PC-9 (cell line): ENCODE results near the gene CKS1B. TPM values are rescaled to one million over a fixed set of nuclear protein-coding genes. Genes with fewer than 3 reads are reported as not detected.

Experiments
- BruUV-seq: library from RNA; stranded (reverse); fragments of 400-500 nt; replicated peaks from 2 replicates; lab custom pipeline; 2021; lab: Mats Ljungman, UMichigan
- CTCF ChIA-PET: fragments of 300-600 bp; sonication (Branson Sonifier 250); formaldehyde crosslinking; loops from one replicate; lab custom pipeline; 2022; ENCODE audit warnings: antibody characterized with exemption; lab: Charles Lee
- POLR2A ChIA-PET: fragments of 300-600 bp; sonication (Branson Sonifier 250); formaldehyde crosslinking; loops from one replicate; lab custom pipeline; 2022; ENCODE audit warnings: antibody characterized with exemption; ENCODE audit not compliant: unreplicated experiment; lab: Charles Lee
- DNase-seq, 2 experiments: peaks; one replicate each; pipeline versions ENCODE4 v3.0.0 to v3.0.0-alpha.2; 2015 to 2022; ENCODE audit warnings: mixed read lengths in 1 of 2
- H2AFZ ChIP-seq: fragments of 200-600 bp; sonication (generic); 2 replicates; pipeline ENCODE4 v1.8.1; 2017; ENCODE audit warnings: antibody characterized with exemption
- H3F3A ChIP-seq: fragments of 200-600 bp; sonication (generic); 2 replicates; pipeline ENCODE4 v1.8.1; 2017; ENCODE audit warnings: antibody characterized with exemption, mild to moderate bottlenecking, low read depth; ENCODE audit not compliant: insufficient read depth
- H3K27ac ChIP-seq: fragments of 200-600 bp; sonication (generic); 2 replicates; pipeline ENCODE4 v1.6.1; 2016; ENCODE audit warnings: mixed run types
- H3K27me3 ChIP-seq: fragments of 200-600 bp; sonication (generic); 2 replicates; pipeline ENCODE4 v1.6.1; 2016; ENCODE audit warnings: low read depth, mixed run types; ENCODE audit not compliant: insufficient read depth
- H3K36me3 ChIP-seq: fragments of 200-600 bp; sonication (generic); 2 replicates; pipeline ENCODE4 v1.6.1; 2016; ENCODE audit warnings: low read depth, mixed run types
- H3K4me1 ChIP-seq: fragments of 200-600 bp; sonication (generic); replicated peaks from 2 replicates; pipeline ENCODE4 v1.6.1; 2016; ENCODE audit warnings: mixed run types; ENCODE audit not compliant: insufficient read depth
- H3K4me2 ChIP-seq: fragments of 200-600 bp; sonication (generic); 2 replicates; pipeline ENCODE4 v1.6.1; 2017; ENCODE audit warnings: mixed run types
- H3K4me3 ChIP-seq: fragments of 200-600 bp; sonication (generic); 2 replicates; pipeline ENCODE4 v1.6.1; 2016; ENCODE audit warnings: mixed run types
- H3K79me2 ChIP-seq: fragments of 200-600 bp; sonication (generic); 2 replicates; pipeline ENCODE4 v1.6.1; 2017; ENCODE audit warnings: low read depth, mixed run types
- H3K9me2 ChIP-seq: fragments of 200-600 bp; sonication (generic); 2 replicates; pipeline ENCODE4 v1.8.1; 2017; ENCODE audit warnings: mild to moderate bottlenecking; ENCODE audit not compliant: insufficient read depth
- H3K9me3 ChIP-seq: fragments of 200-600 bp; sonication (generic); 2 replicates; pipeline ENCODE4 v1.8.1; 2016; ENCODE audit warnings: low read depth; ENCODE audit not compliant: insufficient read depth
- H4K20me1 ChIP-seq: fragments of 200-600 bp; sonication (generic); 2 replicates; pipeline ENCODE4 v1.8.1; 2017; ENCODE audit not compliant: insufficient read depth
- EZH2 ChIP-seq: fragments of 200-600 bp; sonication (generic); IDR thresholded peaks from 2 replicates; pipeline ENCODE4 v1.8.0; 2017; ENCODE audit warnings: antibody characterized with exemption, low read depth
- intact Hi-C: fragments of 100-400 bp; cut with micrococcal nuclease; formaldehyde crosslinking; loops from one replicate; pipeline ENCODE4 v1.10.0; 2022; ENCODE audit not compliant: unreplicated experiment
- total RNA-seq: library from RNA; stranded (reverse); gene quantifications from 2 replicates; pipeline ENCODE4 v1.2.3, GENCODE V29; 2021
- TF ChIP-seq, protein P1 (sequence below): fragments of 200-600 bp; sonication (generic); conservative IDR thresholded peaks from 2 replicates; pipeline ENCODE4 v1.6.1; 2017; ENCODE audit warnings: mixed run types, antibody characterized with exemption, mild to moderate bottlenecking, moderate library complexity

The CKS1B gene
- total RNA-seq, 1 experiment from 2014 or later: 236 TPM

DNA sequence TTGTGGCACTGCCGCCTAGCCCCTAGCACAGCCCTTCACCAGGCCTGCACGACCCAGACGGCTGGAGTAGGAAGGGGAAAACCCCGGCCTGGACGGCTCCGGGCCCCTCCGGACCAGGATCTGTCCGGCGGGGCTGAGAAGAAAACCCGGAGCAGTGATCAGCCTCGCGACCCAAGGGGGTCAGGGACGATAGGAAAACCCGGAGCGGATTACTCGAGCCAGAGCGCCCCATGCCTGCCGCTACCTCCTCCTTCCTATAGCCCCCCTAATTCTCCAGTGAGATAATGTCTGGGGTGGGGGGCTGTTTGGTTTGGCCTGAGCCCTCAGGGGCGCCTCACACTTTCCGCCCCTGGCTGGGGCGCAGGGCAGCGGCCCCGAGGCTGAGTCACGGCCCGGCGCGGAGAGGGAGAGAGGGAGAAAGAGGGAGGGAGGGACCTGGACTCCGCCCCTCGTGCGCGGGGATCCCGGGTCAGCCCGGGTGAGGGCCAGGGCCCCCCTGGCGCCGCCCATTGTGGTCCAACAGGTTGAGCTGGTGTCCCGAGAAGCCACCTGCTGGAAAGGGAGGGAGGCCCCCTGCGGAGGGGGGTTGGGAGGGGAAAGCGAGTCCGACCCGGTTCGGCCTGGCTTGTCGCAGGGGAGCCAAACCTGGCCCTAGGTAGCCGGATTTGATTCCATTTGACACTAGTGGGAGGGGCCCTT, 26.4 kb downstream of the CKS1B start:
- CTCF ChIA-PET: no interaction called here

DNA sequence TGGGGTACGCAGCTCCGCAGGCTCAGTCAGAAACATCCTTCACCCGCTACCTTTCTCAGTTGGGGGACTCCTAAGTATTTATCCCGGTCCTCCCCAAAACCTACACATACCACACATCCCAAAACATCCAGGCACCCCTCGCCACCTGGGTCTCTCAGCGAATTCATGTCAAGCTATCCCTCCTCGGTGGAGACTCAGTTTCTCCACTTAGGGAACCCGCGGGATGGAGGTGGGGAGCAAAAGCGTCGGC, 26.9 kb downstream of the CKS1B start:
- ChIA-PET CTCF (no interaction called here), POLR2A (interaction anchor here (0.5 to 0.7 kb wide), 3 partner anchors 8 to 1450 kb away, joined by 3 to 5 read pairs (median 4); partner anchors contain the start of gene LENEP)
- Histone ChIP-seq H3K27me3 (no peaks in the 10 kb centered on the region), H2AFZ (peak overlapping the region; percentile 71; the same call in 1 of the 2 replicates), H4K20me1 (no peaks in the 10 kb centered on the region), H3K9me3 (no peaks in the 10 kb centered on the region), H3K4me3 (peak overlapping the region; percentile 80), H3K4me2 (peak overlapping the region; percentile 90), H3K9me2 (no peaks in the 10 kb centered on the region), H3K79me2 (peaks cover 45% of the 10 kb centered on the region), H3K36me3 (no peaks in the 10 kb centered on the region), H3K4me1 (peaks cover 20% of the 10 kb centered on the region), H3K27ac (peak overlapping the region; percentile 72), H3F3A (peaks cover 28% of the 10 kb centered on the region)
- no peak for DNase-seq
- TF ChIP-seq, protein P1, sequence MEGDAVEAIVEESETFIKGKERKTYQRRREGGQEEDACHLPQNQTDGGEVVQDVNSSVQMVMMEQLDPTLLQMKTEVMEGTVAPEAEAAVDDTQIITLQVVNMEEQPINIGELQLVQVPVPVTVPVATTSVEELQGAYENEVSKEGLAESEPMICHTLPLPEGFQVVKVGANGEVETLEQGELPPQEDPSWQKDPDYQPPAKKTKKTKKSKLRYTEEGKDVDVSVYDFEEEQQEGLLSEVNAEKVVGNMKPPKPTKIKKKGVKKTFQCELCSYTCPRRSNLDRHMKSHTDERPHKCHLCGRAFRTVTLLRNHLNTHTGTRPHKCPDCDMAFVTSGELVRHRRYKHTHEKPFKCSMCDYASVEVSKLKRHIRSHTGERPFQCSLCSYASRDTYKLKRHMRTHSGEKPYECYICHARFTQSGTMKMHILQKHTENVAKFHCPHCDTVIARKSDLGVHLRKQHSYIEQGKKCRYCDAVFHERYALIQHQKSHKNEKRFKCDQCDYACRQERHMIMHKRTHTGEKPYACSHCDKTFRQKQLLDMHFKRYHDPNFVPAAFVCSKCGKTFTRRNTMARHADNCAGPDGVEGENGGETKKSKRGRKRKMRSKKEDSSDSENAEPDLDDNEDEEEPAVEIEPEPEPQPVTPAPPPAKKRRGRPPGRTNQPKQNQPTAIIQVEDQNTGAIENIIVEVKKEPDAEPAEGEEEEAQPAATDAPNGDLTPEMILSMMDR: no peak
- TF ChIP-seq EZH2: no peak
- BruUV-seq: no TSS peak
- intact Hi-C loops: loop anchor here (1.0 to 5.0 kb wide), 4 partner anchors 28 to 65 kb away; partner anchors contain the start of genes PMVK and PYGO2

More for the DNA sequence above, 26.4 kb downstream of the CKS1B start:
- DNase-seq: peak; percentile 84 to 98
- TF ChIP-seq, protein P1: no peak
- no peak for TF ChIP-seq EZH2
- no peaks in the 10 kb centered on the region for H3K9me3 ChIP-seq
- H3K27ac ChIP-seq: peak overlapping the region; percentile 72
- POLR2A ChIA-PET: interaction anchor here (0.5 to 0.7 kb wide), 3 partner anchors 7 to 1449 kb away, joined by 3 to 5 read pairs (median 4); partner anchors contain the start of gene LENEP
- no peaks in the 10 kb centered on the region for H3K36me3 ChIP-seq
- BruUV-seq: no TSS peak
- H3K4me3 ChIP-seq: peak overlapping the region; percentile 80
- intact Hi-C loops: loop anchor here (1.0 to 5.0 kb wide), 4 partner anchors 28 to 64 kb away; partner anchors contain the start of genes PMVK and PYGO2
- H3K9me2 ChIP-seq: no peaks in the 10 kb centered on the region
- peaks cover 40% of the 10 kb centered on the region for H3K79me2 ChIP-seq
- H4K20me1 ChIP-seq: no peaks in the 10 kb centered on the region
- H3K4me1 ChIP-seq: peaks cover 22% of the 10 kb centered on the region
- peaks cover 30% of the 10 kb centered on the region for H3F3A ChIP-seq
- H3K27me3 ChIP-seq: no peaks in the 10 kb centered on the region
- H2AFZ ChIP-seq: peak overlapping the region; percentile 76
- peak overlapping the region; percentile 90 for H3K4me2 ChIP-seq

DNA sequence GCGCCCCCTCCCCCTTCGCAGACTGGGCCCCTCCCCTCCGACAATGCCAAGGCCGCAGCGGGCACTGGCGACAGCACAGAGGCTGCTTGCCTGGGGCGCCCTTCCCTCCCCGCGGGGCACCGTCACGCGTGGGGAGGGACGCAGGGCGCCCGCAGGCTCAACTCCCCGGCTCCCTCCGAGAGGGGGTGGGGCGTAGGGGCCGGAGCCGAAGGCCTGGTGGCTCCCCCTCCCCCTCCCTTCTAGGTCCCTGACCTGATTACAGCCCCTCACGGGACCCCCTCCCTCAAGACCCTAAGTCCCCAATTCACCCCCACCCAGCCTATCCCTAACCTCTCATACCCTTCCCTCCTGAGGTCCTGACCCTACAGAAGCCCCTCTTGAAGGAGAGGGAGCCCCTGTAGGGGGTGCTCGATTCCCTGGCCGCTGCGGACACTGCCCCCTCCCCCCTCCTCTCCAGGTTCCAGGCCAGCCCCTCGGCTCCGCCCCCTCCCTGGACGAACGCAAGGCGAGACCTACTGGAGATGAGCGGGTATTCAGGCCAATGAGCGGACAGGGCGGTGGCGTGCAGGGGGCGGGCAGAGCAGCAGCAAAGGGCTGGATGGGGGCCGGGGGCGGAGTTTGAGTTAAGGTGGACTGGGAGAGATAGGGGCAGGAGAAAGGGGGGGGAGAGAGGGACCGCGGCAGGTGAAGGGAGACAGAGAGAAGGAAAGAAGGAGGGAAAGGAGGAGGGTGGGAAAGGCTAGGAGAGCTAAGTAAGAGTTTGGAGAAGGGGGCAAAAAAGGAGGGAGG, 27.4 kb downstream of the CKS1B start:
- TSS peak; percentile 35 for BruUV-seq
- Histone ChIP-seq H3K4me2 (peak overlapping the region; percentile 90), H3K4me3 (peak overlapping the region; percentile 80), H3K36me3 (no peaks in the 10 kb centered on the region), H3K27me3 (no peaks in the 10 kb centered on the region), H3K4me1 (peaks cover 20% of the 10 kb centered on the region), H3K9me3 (no peaks in the 10 kb centered on the region), H3K9me2 (no peaks in the 10 kb centered on the region), H2AFZ (peak overlapping the region; percentile 71; the same call in 1 of the 2 replicates), H3K79me2 (peaks cover 50% of the 10 kb centered on the region), H3F3A (peaks cover 24% of the 10 kb centered on the region), H4K20me1 (no peaks in the 10 kb centered on the region; the same call in 1 of the 2 replicates), H3K27ac (peak overlapping the region; percentile 72)
- intact Hi-C loops: loop anchor here (1.0 to 5.0 kb wide), 6 partner anchors 15 to 82 kb away; partner anchors contain the start of genes PMVK and PYGO2
- CTCF ChIA-PET: interaction anchor here (0.7 to 1.2 kb wide), 3 partner anchors 15 to 49 kb away, joined by 3 to 7 read pairs (median 4); partner anchors contain the start of gene ADAM15
- POLR2A ChIA-PET: interaction anchor here (0.5 to 0.9 kb wide), 8 partner anchors 8 to 1450 kb away, joined by 3 to 22 read pairs (median 6); partner anchors contain the start of genes FLAD1 and SHC1
- peak; percentile 96 to 99 for DNase-seq
- no peak for TF ChIP-seq EZH2
- TF ChIP-seq, protein P1: peak; percentile 68; the same call in 1 of the 2 replicates
